ENCODE results near the gene IER3.
"Not testable (repeated sequence)": the region's sequence is repeated elsewhere in the genome, so short reads cannot be mapped to it uniquely, and the experiment has no call there.

The IER3 gene

GRCh38 chr6:30722280-30723112, 21.9 kb downstream of the IER3 start:
- DNase-seq = peak; percentile 93

GRCh38 chr6:30722025-30722279, 22.4 kb downstream of the IER3 start:
- peak in 1 of 2 experiments; percentile 54 for DNase-seq

- peak; percentile 96 to 97 for DNase-seq
Observed at GRCh38 chr6:30721198-30722024, 22.9 kb downstream of the IER3 start.

GRCh38 chr6:30720738-30721197, 23.6 kb downstream of the IER3 start:
- DNase-seq = peak; percentile 82 to 83

GRCh38 chr6:30719791-30720737, 24.3 kb downstream of the IER3 start, which contains the start of gene TUBB:
TUBB (plus strand) TSS chr6:30720352; CDS start chr6:30720507, 155 bp downstream.
- peak; percentile 94 to 97 for DNase-seq

- no peak for DNase-seq
Observed at GRCh38 chr6:30719356-30719755, 25.0 kb downstream of the IER3 start.

GRCh38 chr6:30717845-30718720, 26.3 kb downstream of the IER3 start:
- not testable (repeated sequence) for DNase-seq

- peak; percentile 98 to 99 for DNase-seq
Observed at GRCh38 chr6:30717129-30717844, 27.1 kb downstream of the IER3 start, which contains the start of gene MDC1. MDC1 (minus strand) TSS chr6:30717281; CDS start chr6:30715175, 2,106 bp downstream.

GRCh38 chr6:30716879-30717128, 27.5 kb downstream of the IER3 start:
- no peak for DNase-seq

GRCh38 chr6:30714263-30714662, 30.1 kb downstream of the IER3 start:
- DNase-seq = no peak

- DNase-seq = no peak
Observed at GRCh38 chr6:30712441-30712945, 31.9 kb downstream of the IER3 start.

- DNase-seq = no peak
Observed at GRCh38 chr6:30711758-30712380, 32.5 kb downstream of the IER3 start.

GRCh38 chr6:30709101-30709868, 35.1 kb downstream of the IER3 start:
- no peak for DNase-seq

- no peak for DNase-seq
Observed at GRCh38 chr6:30707281-30707850, 37.0 kb downstream of the IER3 start.

GRCh38 chr6:30705620-30706019, 38.7 kb downstream of the IER3 start:
- DNase-seq = no peak

- DNase-seq = no peak
Observed at GRCh38 chr6:30703821-30704220, 40.5 kb downstream of the IER3 start.

- no peak for DNase-seq
Observed at GRCh38 chr6:30703011-30703410, 41.3 kb downstream of the IER3 start.

- DNase-seq = no peak
Observed at GRCh38 chr6:30700340-30700739, 44.0 kb downstream of the IER3 start.

- DNase-seq = no peak
Observed at GRCh38 chr6:30696432-30696831, 47.9 kb downstream of the IER3 start.
